ENCODE results near the gene EHD4.

DNA sequence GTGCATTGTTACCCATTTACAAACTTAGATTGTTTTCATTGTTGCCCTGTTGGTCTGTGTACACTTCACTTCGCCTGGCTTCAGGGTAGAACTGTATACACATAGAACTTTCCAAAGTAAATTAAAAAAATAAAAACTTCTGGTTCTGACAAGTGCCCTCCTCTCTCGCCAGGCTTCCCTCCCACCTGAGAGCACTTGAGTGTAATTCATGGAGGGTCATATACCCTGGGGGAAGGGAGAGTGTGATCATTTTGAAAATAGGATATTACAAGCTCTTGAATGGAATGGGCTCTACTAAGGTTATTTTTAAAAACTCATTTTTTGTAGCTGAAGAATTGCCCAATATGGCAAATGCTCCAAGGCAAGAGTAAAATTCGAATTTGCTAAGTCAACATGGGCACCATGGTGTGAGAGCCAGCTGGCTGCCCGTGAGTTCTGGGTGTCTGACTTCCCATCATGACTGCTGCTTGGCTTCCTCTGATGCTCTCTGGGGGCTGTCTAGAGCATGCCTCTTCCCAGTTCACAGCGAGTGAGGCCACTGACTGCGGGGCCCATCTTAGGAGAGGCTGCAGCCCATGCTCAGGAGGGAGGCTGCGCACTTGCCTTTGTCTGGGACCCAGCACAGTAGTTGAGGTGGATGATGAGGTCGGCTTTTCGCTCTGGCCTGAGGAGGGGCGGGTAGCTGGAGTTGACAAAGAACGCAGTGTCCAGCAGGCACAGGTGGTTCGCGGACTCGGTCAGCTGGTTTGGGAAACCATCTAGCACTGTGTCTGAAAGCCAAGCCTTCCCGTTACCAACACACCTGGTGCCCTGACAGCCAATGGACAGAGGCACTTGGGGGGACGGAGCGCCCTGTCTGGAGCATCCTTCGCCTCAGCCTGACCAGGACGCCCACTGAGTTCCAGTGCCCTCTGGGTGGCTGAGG lies 13.1 kb upstream of the EHD4 start:
- TF ChIP-seq POLR2A (IDR thresholded peaks at IDR 0.05; ENCODE audit: low read depth, low read length) (no peak), TAF1 (IDR thresholded peaks at IDR 0.05; ENCODE audit: borderline replicate concordance, low read depth, low read length) (no peak), POLR2AphosphoS5 (IDR thresholded peaks at IDR 0.05; ENCODE audit: low read depth, low read length) (no peak)

Measured in GM12892 (cell line).